NCI-H510A (cell line): ENCODE measurements around the gene HSPA12B.

Experiments used
- DNase-seq: peaks from one replicate; lab custom pipeline; 2025; lab: John Stamatoyannopoulos, UW

HSPA12B gene, protein sequence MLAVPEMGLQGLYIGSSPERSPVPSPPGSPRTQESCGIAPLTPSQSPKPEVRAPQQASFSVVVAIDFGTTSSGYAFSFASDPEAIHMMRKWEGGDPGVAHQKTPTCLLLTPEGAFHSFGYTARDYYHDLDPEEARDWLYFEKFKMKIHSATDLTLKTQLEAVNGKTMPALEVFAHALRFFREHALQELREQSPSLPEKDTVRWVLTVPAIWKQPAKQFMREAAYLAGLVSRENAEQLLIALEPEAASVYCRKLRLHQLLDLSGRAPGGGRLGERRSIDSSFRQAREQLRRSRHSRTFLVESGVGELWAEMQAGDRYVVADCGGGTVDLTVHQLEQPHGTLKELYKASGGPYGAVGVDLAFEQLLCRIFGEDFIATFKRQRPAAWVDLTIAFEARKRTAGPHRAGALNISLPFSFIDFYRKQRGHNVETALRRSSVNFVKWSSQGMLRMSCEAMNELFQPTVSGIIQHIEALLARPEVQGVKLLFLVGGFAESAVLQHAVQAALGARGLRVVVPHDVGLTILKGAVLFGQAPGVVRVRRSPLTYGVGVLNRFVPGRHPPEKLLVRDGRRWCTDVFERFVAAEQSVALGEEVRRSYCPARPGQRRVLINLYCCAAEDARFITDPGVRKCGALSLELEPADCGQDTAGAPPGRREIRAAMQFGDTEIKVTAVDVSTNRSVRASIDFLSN

DNA sequence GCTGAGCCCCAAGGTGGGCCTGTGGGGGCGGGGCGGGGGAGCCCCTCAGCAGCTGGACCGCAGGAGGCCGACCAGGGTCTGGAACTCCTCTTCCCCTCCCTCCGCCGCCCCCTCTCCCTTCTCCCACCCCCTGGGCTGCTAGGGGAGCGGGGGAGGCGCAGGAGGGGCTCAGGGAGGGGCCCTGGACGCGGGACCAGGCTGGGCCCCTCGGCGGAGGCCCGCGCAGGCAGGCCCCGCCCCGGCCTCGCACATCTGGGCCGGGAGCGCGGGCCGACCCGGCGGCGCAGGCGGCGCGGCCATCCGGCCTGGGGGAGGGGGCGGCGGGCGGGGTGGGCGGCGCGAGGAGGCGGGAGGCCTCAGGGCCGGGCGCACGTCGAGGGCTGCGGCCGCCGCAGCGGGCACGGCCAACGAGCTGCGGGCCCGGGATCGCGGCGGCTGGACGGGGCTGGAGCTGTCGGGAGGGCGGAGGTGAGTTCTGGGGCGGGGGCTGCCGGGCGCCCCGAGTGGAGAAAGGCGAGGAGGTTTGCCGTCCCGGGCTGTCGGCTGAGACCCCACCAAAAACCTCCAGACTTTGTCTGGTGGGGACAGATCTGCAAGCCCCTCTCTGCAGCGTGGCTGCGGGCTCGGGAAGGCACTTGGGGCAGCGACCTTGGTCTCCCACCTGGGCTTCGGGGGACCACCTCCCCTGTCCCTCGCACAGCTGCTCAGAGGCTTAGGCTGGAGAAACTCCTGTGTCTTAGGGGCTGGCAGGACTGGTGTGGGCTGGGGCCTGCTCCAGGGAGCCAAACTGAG, at the start of gene HSPA12B:
HSPA12B (plus strand) TSS at position 359 of the 792 bp plus-strand sequence. CDS start 5,990 bp downstream, outside the sequence.
- no peak for DNase-seq

DNA sequence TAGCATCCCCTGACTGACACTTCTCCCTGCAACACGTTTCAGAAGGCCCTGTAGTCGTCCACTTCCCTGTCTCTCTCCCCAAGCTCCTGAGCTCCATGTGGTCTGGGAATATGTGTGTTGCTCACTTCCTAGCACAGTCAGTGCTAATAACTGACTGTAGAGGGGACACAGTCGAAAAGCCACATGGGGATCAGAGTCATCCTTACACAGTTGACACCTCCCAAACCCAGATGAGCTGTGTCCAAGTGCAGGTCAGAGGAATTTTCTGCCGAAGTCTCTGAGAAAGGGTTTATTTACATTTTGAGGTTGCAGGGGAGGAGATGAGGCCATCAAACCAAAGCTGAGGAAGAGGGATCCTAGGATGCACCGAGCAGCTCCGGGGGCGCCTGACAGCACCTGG, 47.1 kb upstream of the HSPA12B start:
- DNase-seq = no peak

DNA sequence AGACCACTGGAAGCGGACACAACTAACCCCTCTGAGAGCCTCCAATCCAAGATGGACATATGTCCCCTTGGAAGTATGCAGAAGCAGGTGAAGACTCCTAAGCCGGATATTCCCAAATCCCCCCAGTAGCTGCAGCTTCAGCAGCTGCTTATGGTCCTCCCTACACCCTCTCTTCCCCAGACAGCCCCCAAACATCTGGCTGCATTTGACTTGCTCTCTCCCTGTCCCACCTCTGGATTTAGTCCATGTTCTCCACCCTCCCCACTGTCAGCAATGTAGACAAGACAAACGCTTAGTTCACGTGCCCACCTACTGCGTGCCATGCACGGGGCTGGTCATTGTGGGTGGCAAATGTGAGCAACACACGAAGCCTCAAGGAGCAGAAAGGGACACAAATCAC, 46.1 kb upstream of the HSPA12B start:
- no peak for DNase-seq

DNA sequence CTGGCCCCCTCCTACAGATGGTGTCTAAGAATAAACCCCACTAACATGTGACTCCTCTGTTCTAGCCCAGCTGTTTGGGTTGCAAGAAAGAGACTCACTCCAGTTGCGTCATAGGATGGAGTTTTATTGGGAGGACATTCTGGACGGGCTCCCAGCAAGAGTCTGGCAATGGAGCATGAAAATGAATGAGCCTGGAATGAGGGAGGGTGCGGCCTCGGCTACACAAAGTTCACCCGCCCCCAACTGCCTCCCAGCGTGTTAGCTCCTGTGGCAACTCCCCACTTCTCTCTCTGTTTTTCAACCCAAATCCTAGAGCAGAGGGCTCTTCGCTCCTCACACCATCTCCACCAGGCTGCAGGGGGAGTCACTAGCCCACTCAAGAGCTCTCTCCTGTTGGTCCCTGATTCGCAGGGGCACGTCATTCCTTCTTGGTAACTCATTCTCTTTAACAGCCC, 45.6 kb upstream of the HSPA12B start:
- no peak for DNase-seq

DNA sequence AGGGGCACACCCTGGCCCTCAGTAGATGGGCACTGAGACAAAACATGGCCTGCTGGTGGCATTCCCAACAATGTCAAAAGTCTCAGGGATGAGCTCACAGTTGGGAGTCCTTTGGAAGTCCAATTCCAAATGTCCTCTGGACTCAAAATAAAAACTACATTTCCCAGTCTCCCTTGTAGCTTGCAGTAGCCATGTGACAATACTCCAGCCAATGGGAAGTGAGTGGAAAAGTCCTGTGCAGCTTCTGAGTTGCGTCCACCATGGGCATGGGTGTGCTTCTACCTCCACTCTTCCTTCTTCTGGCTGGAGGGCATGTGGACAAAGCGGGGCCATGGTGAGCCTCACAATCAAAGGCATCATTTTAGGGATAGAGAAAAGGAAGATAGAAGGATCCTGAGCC, 44.8 kb upstream of the HSPA12B start:
- no peak for DNase-seq

DNA sequence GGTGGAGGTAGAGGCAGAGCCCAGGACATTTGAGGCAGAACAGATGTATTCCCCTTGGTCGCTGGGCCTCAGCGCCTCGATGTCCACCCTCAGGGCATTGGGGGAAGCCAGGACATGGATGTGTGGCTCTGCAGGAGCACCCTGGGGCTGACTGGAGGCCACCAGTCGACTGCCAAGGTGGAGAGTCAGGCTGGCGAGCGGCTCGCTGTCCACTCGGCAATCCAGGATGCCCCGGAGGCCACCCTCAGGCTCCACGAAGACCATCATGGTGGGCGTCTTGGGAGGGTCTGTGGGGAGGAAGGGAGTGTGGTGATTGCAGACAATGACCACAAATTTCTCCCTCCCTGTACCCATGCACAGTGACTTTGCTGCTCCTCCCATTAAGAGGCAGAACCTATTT, 42.5 kb upstream of the HSPA12B start:
- no peak for DNase-seq

DNA sequence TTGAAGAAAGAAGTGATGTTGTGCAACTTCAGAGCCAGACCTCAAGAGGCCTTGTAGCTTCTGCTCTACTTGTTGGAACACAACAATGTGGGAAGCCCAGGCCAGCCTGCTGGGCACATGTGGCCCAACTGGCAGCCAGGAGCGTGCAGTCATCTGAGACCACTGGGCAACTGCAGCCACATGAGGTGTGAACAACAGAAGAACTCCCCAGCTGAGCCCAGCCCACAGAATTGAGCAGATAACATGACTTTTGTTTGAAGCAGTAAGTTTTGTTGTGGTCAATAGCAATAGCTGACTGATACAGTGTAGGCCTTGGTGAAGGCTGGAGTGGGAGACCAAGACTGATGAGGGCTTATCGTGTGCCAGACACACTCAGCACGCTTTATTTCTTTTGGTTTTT, 42.1 kb upstream of the HSPA12B start:
- DNase-seq = no peak

DNA sequence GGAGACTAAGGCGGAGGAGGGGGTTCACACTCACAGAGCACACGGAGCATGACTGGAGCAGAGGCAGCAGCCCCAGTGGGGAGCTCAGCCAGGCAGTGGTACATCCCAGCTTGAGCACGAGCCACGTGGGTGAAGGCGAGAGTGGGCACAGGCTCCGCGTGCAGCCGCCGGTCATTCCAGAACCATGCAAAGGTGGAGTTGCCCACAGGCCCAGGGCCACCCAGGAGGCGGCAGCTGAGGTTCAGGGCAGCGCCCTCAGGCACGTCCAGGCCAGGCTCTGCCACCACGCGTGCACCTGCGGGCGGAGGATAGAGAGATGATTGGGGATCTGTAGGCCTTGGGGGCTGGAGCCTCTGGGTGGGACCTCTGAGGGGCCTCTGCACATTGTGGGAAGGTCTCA, 41.2 kb upstream of the HSPA12B start:
- no peak for DNase-seq

DNA sequence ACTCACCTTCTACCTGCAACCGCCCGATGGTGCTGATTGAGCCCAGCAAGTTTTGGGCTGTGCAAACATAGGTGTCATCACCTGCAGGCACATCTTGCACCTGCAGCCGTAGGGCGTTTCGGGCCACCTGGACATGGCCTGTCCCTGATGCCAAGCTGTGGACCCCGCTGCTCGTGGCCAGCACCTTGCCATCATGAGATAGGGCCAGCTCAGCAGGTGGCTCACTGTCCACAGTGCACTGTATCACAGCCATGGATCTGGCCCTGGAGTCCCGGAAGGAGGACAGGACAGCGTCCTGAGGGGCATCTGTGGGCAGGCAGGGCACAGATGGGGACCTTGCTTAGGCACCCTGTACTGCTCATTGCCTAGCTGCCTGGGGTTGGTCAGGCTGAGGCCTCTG, 40.6 kb upstream of the HSPA12B start:
- no peak for DNase-seq

DNA sequence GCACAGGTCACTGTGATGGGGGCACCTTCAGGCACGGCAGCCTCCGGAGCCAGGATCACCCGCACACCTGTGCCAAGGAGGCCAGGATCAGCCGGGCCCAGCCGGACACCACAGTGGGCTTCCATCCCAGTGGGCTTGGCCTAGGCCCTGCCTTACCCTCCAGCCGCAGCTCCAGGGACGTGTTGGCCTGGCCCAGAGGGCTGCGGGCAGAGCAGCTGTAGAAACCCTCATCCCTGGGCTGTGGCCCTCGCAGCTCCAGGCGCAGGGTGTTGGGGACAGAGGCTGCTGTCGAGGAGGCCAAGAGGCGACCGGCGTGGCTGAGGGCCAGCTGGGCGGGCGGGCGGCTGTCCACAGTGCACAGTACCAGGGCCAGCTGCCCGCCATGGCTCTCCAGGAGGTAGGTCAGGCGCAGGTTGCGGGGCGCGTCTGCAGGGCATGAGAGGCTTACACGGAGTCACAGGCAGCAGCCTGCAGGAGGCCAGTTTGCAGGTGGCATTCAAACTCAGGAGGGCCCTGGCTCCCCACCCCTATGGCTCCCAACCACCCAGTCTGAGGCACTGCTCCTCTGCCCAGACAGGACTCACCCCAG, 39.7 kb upstream of the HSPA12B start:
- no peak for DNase-seq

DNA sequence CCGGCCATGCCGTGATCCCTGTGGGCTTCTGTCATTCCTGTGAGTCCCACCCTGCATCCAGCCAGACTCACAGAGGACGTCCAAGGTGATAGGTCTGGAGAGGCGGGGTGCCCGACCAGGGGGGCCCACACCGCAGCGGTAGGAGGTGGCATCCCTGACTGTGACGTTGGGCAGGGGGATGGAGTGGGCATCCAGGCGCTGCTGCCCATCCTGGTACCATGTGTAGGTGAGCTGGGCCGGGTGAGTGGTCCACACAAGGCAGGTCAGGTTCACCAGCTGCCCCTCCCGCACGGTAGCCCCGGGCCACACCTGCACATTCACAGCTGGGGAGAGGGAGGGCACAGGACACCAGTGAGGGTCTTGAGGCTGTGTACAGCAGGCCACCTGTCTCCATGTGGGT, 39.1 kb upstream of the HSPA12B start:
- DNase-seq = no peak

DNA sequence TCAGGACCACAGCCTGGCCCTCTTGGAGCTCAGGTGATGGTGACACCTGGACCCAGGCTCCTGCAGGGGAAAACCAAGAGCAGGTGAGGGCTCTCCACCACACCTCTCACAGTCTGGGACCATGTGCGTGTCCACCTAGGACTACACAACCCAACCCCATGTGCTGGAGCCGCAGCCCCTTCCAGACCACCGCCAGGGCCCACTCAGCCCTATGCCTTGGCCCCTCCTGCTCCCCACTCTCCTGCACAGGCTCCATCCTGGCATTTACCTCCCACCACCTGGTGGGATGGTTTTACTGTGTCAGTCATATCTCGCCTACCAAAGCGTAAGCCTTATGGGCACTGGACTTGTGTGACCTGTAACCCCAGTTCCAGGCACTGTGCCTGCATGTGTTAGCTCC, 37.6 kb upstream of the HSPA12B start:
- DNase-seq = no peak

DNA sequence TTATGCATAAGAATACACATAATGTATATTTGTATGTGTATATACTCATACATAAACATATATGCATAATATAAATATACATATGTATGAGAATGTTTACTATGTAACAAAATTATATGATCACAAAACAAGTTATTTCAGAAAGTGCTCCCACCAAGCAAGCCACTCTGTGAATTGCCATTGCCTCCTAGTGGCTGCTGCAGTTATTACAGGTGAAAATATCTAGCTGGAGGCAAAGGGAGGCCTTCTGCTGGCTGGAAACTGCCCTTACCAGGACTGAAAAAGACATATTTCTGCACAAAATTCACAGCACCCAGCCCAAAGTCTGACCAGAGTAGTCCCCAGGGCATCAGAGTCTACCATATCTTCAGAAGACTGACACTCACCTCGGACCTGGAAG, 36.3 kb upstream of the HSPA12B start:
- DNase-seq = no peak

DNA sequence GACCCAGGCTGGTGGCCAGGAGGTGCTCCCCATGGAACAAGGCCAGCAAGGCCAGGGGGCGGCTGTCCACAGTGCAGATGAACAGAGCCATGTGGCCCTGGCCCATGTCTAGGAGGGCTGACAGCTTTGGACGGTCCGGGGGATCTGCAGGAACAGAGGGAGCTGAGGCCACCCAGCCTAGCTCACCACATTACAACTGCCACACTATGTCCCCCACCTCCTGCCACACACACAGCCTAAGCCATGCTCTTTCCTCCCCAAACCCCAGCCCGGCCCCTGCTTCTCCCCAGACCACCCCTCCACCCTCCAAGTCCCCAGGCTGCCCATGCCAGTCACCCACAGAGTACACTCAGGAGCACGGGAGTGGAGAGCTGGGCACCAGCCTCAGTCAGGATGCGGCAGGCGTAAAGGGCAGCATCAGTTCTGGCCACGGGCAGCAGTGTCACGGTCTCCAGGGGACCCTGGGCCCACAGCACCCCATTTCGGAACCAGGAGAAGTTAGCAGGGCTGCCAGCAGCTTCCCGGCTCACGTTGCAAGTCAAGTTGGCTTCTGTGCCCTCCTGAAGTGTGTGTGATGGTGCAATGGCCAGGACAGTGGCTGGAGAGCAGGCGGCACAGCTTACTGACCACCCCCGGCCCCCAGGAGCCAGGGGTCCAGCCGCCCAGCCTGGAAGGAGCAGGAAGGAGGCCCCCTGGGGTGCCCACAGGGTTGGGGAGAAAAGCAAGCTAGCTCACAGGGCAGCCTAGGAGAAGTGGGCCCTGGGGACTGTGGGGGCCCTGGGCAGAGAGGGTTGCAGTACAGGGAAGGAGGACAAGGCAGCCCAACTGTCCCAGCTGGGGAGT, 35.5 kb upstream of the HSPA12B start:
- DNase-seq = no peak

DNA sequence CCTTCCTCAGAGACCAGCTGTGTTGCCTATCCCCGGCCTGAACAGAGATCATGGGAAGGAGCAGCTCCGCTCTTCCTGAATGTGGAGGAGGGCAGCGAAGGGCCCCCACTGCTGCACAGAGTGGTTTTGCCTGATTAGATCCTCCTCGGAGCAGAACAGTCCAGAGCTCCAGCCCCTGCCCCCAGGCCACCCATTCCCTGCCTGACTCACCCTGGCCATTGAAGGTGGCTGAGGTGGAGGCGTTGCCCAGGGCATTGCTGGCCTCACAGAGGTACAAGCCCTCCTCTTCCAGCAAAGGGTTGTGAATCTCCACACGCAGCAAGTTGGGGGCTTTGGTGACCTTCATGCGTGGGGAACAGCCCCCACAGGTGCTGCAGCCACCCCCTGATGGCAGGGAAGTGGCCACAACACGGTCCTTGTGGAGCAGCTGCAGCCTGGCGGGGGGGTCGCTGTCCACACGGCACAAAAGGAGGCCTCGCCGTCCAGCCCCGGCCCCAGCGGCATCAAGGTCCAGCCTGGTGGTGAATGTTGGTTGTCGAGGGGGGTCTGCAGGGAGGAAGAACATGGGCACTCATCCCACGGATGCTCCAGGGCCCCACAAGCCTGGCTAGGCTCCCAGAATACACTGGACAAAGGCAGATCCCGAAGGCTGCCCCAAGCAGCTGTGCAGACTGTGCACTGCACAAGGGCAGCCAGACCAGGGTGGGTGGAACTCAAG, 34.7 kb upstream of the HSPA12B start:
- DNase-seq = no peak

DNA sequence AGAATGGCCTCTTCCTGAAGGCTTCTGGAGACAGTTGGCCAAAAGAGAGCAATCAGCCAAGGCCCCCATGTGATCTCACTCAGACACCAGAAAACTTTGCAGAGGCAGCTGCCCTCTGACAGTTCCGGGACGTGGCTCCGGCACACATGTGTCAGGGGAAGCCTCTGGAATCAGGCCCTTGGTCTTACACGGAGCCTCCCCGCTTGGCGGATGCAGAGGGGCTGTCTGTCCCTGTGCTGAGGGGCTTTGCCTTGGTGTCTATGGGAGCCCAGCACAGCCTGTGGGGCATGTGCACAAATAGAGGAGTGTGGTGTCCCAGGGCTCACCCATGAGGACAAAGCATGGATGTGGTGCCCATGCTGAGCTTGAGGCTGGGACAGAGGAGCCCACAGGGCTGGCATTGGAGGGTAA, 33.9 kb upstream of the HSPA12B start:
- DNase-seq = no peak

DNA sequence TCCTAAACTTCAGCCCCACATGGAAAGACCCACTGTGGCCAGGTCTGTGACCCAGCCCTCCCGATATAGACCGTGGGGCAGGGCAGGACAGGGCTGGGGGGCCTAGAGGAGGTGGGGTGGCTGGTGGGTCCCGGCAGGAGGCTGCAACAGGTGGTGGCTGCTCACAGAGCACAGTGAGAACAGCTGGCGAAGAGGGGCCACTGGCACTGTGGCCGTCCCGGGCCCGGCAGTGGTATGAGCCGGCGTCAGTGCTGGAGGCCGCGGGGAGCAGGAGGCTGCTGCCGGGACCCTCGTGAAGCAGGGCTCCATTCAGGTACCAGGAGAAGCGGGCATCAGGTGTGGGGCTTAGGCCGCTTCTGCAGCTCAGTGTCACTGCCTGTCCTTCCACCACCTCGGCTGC, 33.4 kb upstream of the HSPA12B start:
- no peak for DNase-seq

DNA sequence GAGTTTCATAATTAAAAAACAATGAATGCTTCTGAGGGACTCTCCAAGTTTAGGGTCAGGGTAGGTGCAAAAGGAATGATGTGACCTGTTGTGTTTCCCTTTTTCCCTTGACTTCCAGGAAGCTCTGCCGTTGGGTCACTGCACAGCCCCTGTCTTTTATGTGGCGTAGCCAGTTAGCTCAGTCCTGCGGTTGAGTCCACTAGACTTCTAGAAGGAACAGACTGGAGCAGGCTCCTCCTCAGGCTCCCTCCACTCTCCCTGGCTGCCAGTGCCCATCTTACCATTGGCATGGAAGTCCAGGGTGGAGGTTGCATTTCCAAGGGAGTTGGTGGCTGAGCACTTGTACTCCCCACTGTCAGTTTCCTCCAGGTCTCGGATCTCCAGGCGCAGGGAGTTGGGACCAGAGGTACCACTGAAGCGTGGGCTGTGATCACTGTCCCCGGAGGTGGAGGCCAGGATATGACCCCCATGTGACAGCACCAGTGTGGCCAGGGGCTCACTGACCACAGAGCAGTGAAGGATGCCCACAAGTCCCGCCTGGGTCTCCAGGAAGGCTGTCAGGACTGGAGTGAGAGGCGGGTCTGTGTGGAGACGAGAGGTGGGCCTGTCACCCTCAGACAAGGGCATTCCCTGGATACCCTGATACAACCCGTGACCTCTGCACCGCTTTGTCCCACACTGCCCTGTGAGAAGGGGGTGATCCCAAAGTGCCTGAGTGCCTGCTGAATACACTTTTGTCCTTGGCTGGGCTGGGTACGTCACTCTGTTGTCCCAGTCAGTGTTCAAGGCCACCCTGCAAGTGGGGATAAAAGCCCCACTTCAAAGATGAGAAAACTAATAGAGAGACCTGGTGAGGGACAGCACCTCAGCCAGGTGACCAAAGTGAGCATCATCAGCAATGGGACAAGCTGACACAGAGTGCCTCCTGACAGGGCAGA, 31.2 kb upstream of the HSPA12B start:
- no peak for DNase-seq

DNA sequence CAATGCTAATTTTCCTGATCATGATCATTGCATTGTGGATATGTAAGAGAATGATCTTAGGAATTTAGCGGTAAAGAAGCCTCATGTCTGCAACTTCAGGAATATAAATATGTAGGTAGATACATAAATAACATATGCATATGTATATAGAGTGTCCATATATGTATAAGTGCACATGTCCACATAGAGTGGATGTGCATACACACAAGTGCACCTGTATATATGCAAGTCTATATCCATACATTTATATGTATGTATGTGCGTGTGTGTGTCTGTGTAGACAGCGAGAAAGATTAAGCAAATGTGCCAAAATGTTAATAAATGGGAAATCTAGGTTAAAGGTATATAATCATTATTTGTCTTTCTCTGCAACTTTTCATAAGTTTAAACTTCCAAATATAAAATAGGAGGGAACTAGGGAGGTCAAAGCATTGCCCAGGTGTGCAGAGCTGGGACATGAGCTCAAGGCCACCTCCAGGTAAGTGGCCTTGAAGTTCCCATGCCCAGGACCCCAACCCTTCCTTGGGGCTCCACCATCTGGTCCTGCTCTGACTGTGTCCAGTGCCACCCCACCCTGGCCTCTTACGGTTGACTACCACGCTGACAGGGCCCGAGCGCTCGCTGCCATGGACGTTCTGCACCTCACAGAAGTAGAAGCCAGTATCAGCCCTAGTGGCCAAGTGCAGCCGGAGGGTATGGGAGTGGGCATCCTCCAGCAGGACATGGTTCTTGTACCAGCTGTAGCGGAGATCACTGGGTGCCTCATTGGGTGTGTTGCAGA, 29.7 kb upstream of the HSPA12B start:
- DNase-seq = no peak
